Panc1 (cell line): ENCODE results near the gene PLD1. TPM values are rescaled to one million over a fixed set of nuclear protein-coding genes. Genes with fewer than 3 reads are reported as not detected.

ENCODE experiments used
- ATAC-seq: fragments of 200-7000 bp; cut with Tn5 transposase; 2 replicates; pipeline ENCODE4 v1.9.1; 2020; ENCODE audit warnings: mild to moderate bottlenecking, moderate library complexity
- BruUV-seq: library from RNA; stranded (reverse); fragments of 400-500 nt; replicated peaks from 2 replicates; lab custom pipeline; 2021; lab: Mats Ljungman, UMichigan
- CTCF ChIA-PET: fragments of 300-600 bp; sonication (Branson Sonifier 250); formaldehyde crosslinking; loops from one replicate; lab custom pipeline; 2022; ENCODE audit warnings: antibody characterized with exemption; lab: Charles Lee
- POLR2A ChIA-PET: fragments of 300-600 bp; sonication (Branson Sonifier 250); formaldehyde crosslinking; loops from one replicate; lab custom pipeline; 2022; ENCODE audit warnings: antibody characterized with exemption; lab: Charles Lee
- DNase-seq: peaks from one replicate; pipeline ENCODE4 v3.0.0-alpha.2; 2010; ENCODE audit warnings: low read depth, low spot score
- H3K27ac ChIP-seq: 2 replicates; pipeline ENCODE4 v1.5.1; 2011; ENCODE audit warnings: mild to moderate bottlenecking, low read length, inconsistent platforms
- H3K27me3 ChIP-seq: fragments of 200-500 bp; sonication (Bioruptor generic); 2 replicates; pipeline ENCODE4 v1.6.0; 2014; ENCODE audit warnings: low read length, inconsistent platforms; ENCODE audit not compliant: control insufficient read depth, insufficient read depth
- H3K36me3 ChIP-seq: fragments of 200-500 bp; sonication (Bioruptor generic); 2 replicates; pipeline ENCODE4 v1.5.1; 2014; ENCODE audit warnings: inconsistent platforms, mild to moderate bottlenecking, low read length, moderate library complexity; ENCODE audit not compliant: control insufficient read depth, insufficient read depth
- H3K4me1 ChIP-seq: 2 replicates; pipeline ENCODE4 v1.5.1; 2011; ENCODE audit warnings: inconsistent platforms, mild to moderate bottlenecking, low read length, moderate library complexity; ENCODE audit not compliant: control insufficient read depth, insufficient read depth
- H3K4me3 ChIP-seq, 2 experiments: 2 replicates each; pipeline ENCODE4 v1.5.1; 2011 to 2012; ENCODE audit warnings: low read depth in 2 of 2, low read length in 2 of 2, mild to moderate bottlenecking in 2 of 2, inconsistent platforms in 1 of 2, moderate library complexity in 1 of 2
- H3K9me3 ChIP-seq: fragments of 200-500 bp; sonication (Bioruptor generic); 2 replicates; pipeline ENCODE4 v1.5.1; 2014; ENCODE audit warnings: low read depth, mild to moderate bottlenecking, inconsistent platforms, low read length, moderate library complexity; ENCODE audit not compliant: control insufficient read depth, insufficient read depth
- POLR2AphosphoS5 ChIP-seq: IDR thresholded peaks from 2 replicates; pipeline ENCODE4 v1.6.1; 2012; ENCODE audit warnings: mild to moderate bottlenecking, low read depth, low read length, moderate library complexity
- SIN3A ChIP-seq: IDR thresholded peaks from 2 replicates; pipeline ENCODE4 v1.6.1; 2012; ENCODE audit warnings: low read depth, mild to moderate bottlenecking, low read length, moderate library complexity, borderline replicate concordance; ENCODE audit not compliant: insufficient read depth
- TCF7L2 ChIP-seq: IDR thresholded peaks from 2 replicates; pipeline ENCODE4 v1.6.1; 2011; ENCODE audit warnings: mild to moderate bottlenecking, low read depth, low read length, inconsistent platforms
- in situ Hi-C: cut with HindIII; loops from 2 replicates; pipeline ENCODE4 v1.10.0; 2016; ENCODE audit warnings: low sequenced_read_pairs, low pct_unique_long_range_greater_than_20kb
- intact Hi-C: fragments of 100-400 bp; cut with micrococcal nuclease; formaldehyde crosslinking; loops from one replicate; pipeline ENCODE4 v1.10.0; 2022; ENCODE audit not compliant: unreplicated experiment
- total RNA-seq: library from RNA; stranded (reverse); gene quantifications from one replicate; pipeline ENCODE4 v1.2.1, GENCODE V29; 2021; ENCODE audit not compliant: unreplicated experiment
- TF ChIP-seq, protein P1 (sequence below): fragments of 450-650 bp; IDR thresholded peaks from 2 replicates; pipeline ENCODE4 v1.5.1; 2017; ENCODE audit warnings: mild to moderate bottlenecking
- TF ChIP-seq, protein P2 (sequence below), 2 experiments: IDR thresholded peaks; 2 replicates each; pipeline ENCODE4 v1.6.1; 2011 to 2012; ENCODE audit warnings: low read depth in 2 of 2, control low read depth in 1 of 2, low read length in 1 of 2, mild to moderate bottlenecking in 1 of 2, moderate library complexity in 1 of 2; ENCODE audit not compliant: insufficient read depth in 1 of 2

Gene PLD1
- total RNA-seq, 1 experiment from 2014 or later = 20.6 TPM

- CTCF ChIA-PET = no interaction called here
- intact Hi-C loops (loop anchor here (10.0 kb wide), 1 partner anchor 652 kb away; no protein-coding TSS in a partner anchor), in situ Hi-C loops (no loop called here)
- POLR2A ChIA-PET = no interaction called here
- Histone ChIP-seq H3K36me3 (no peaks in the 10 kb centered on the region), H3K27ac (no peak overlapping the region), H3K4me3 (no peak overlapping the region), H3K9me3 (no peaks in the 10 kb centered on the region), H3K4me1 (peaks cover 12% of the 10 kb centered on the region), H3K27me3 (no peaks in the 10 kb centered on the region)
- DNase-seq = no peak
- no TSS peak for BruUV-seq
- TF ChIP-seq POLR2AphosphoS5 (no peak), TCF7L2 (no peak), SIN3A (no peak)
- TF ChIP-seq, protein P1, sequence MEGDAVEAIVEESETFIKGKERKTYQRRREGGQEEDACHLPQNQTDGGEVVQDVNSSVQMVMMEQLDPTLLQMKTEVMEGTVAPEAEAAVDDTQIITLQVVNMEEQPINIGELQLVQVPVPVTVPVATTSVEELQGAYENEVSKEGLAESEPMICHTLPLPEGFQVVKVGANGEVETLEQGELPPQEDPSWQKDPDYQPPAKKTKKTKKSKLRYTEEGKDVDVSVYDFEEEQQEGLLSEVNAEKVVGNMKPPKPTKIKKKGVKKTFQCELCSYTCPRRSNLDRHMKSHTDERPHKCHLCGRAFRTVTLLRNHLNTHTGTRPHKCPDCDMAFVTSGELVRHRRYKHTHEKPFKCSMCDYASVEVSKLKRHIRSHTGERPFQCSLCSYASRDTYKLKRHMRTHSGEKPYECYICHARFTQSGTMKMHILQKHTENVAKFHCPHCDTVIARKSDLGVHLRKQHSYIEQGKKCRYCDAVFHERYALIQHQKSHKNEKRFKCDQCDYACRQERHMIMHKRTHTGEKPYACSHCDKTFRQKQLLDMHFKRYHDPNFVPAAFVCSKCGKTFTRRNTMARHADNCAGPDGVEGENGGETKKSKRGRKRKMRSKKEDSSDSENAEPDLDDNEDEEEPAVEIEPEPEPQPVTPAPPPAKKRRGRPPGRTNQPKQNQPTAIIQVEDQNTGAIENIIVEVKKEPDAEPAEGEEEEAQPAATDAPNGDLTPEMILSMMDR = no peak
- TF ChIP-seq, protein P2, sequence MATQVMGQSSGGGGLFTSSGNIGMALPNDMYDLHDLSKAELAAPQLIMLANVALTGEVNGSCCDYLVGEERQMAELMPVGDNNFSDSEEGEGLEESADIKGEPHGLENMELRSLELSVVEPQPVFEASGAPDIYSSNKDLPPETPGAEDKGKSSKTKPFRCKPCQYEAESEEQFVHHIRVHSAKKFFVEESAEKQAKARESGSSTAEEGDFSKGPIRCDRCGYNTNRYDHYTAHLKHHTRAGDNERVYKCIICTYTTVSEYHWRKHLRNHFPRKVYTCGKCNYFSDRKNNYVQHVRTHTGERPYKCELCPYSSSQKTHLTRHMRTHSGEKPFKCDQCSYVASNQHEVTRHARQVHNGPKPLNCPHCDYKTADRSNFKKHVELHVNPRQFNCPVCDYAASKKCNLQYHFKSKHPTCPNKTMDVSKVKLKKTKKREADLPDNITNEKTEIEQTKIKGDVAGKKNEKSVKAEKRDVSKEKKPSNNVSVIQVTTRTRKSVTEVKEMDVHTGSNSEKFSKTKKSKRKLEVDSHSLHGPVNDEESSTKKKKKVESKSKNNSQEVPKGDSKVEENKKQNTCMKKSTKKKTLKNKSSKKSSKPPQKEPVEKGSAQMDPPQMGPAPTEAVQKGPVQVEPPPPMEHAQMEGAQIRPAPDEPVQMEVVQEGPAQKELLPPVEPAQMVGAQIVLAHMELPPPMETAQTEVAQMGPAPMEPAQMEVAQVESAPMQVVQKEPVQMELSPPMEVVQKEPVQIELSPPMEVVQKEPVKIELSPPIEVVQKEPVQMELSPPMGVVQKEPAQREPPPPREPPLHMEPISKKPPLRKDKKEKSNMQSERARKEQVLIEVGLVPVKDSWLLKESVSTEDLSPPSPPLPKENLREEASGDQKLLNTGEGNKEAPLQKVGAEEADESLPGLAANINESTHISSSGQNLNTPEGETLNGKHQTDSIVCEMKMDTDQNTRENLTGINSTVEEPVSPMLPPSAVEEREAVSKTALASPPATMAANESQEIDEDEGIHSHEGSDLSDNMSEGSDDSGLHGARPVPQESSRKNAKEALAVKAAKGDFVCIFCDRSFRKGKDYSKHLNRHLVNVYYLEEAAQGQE (IDR thresholded peaks at IDR 0.05; ENCODE audit: insufficient read depth in 1 of 2, low read depth in 2 of 2, low read length in 1 of 2) = no peak
- ATAC-seq = no peak
Observed at GRCh38 chr3:171836855-171837254, 26.6 kb upstream of the PLD1 start.

- H3K27ac ChIP-seq = no peak overlapping the region
- H3K36me3 ChIP-seq = no peaks in the 10 kb centered on the region
- ATAC-seq = no peak
- no TSS peak for BruUV-seq
- H3K4me1 ChIP-seq = peaks cover 12% of the 10 kb centered on the region
- no peak overlapping the region for H3K4me3 ChIP-seq
- intact Hi-C loops (loop anchor here (10.0 kb wide), 1 partner anchor 651 kb away; no protein-coding TSS in a partner anchor), in situ Hi-C loops (no loop called here)
- TF ChIP-seq SIN3A = no peak
- TF ChIP-seq POLR2AphosphoS5 = no peak
- TF ChIP-seq, protein P2 (IDR thresholded peaks at IDR 0.05; ENCODE audit: insufficient read depth in 1 of 2, low read depth in 2 of 2, low read length in 1 of 2) = no peak
- TF ChIP-seq TCF7L2 = no peak
- TF ChIP-seq, protein P1 = no peak
- ChIA-PET POLR2A (no interaction called here), CTCF (no interaction called here)
- no peak for DNase-seq
- H3K27me3 ChIP-seq = no peaks in the 10 kb centered on the region
- H3K9me3 ChIP-seq = no peaks in the 10 kb centered on the region
Observed at GRCh38 chr3:171835613-171836012, 25.3 kb upstream of the PLD1 start.
